22Rv1 (cell line): ENCODE data around the gene IKZF1.

Source experiments
- H3K27ac ChIP-seq: fragments of 450-650 bp; 2 replicates; pipeline ENCODE4 v1.5.1; 2017
- CTCF ChIP-seq: fragments of 450-650 bp; IDR thresholded peaks from 2 replicates; pipeline ENCODE4 v1.5.1; 2017; ENCODE audit warnings: mild to moderate bottlenecking
- ZFX ChIP-seq: fragments of 450-650 bp; IDR thresholded peaks from 2 replicates; pipeline ENCODE4 v1.6.1; 2017; ENCODE audit warnings: antibody characterized with exemption, borderline replicate concordance

Gene IKZF1

GRCh38 chr7:50436133-50436806 lies 131.8 kb downstream of the IKZF1 start:
- H3K27ac ChIP-seq: no peak overlapping the region
- TF ChIP-seq CTCF: no peak
- no peak for TF ChIP-seq ZFX

- TF ChIP-seq ZFX: no peak
- TF ChIP-seq CTCF: no peak
- no peak overlapping the region for H3K27ac ChIP-seq
These were observed 142.0 kb downstream of the IKZF1 start for GRCh38 chr7:50446542-50446960.

GRCh38 chr7:50448823-50449222 lies 144.3 kb downstream of the IKZF1 start:
- TF ChIP-seq ZFX: no peak
- no peak for TF ChIP-seq CTCF
- no peak overlapping the region for H3K27ac ChIP-seq

GRCh38 chr7:50449501-50449880 lies 145.0 kb downstream of the IKZF1 start:
- TF ChIP-seq ZFX (no peak), CTCF (no peak)
- peak overlapping the region; percentile 77 for H3K27ac ChIP-seq

- TF ChIP-seq CTCF (no peak), ZFX (no peak)
- peak within 1 kb of the TSS; percentile 77 for H3K27ac ChIP-seq
These were observed 145.5 kb downstream of the IKZF1 start, which contains the start of gene FIGNL1 for GRCh38 chr7:50449881-50450589. Gene FIGNL1, minus strand, starts transcription at chr7:50450350. Its CDS starts 3,063 bp downstream, at chr7:50447287.

GRCh38 chr7:50450590-50451032 lies 146.1 kb downstream of the IKZF1 start:
- H3K27ac ChIP-seq: peak overlapping the region; percentile 77
- TF ChIP-seq CTCF: no peak
- TF ChIP-seq ZFX: no peak
